Gastroesophageal sphincter (tissue), 4 donors: Measurements from ENCODE around the gene PGA4. TPM values are rescaled to one million over a fixed set of nuclear protein-coding genes. Genes with fewer than 3 reads are reported as not detected.
"Not testable (repeated sequence)": the region's sequence is repeated elsewhere in the genome, so short reads cannot be mapped to it uniquely, and the experiment has no call there.

ENCODE experiments used
- ATAC-seq: fragments of 150-250 bp; one replicate; pipeline ENCODE4 v1.9.1; 2016; ENCODE audit warnings: mild to moderate bottlenecking, moderate library complexity
- H3K27ac ChIP-seq, 4 donors: fragments of 200-600 bp; sonication (generic) in 3 of 4; 1 replicate in 3 of 4; 2 replicates in 1 of 4; pipeline ENCODE4 v1.5.1; 2016 to 2019
- H3K27me3 ChIP-seq: fragments of 200-600 bp; sonication (generic); one replicate; pipeline ENCODE4 v1.5.1; 2019
- H3K36me3 ChIP-seq, 2 donors: fragments of 200-600 bp; sonication (generic); one replicate each; pipeline ENCODE4 v1.5.1; 2019; ENCODE audit warnings: control low read depth in 1 of 2
- H3K4me1 ChIP-seq, 3 donors: fragments of 200-600 bp; sonication (generic); 1 replicate in 2 of 3; 2 replicates in 1 of 3; pipeline ENCODE4 v1.5.1; 2016 to 2019; ENCODE audit warnings: control low read depth in 2 of 3
- H3K4me3 ChIP-seq, 2 donors: fragments of 200-600 bp; sonication (generic); one replicate each; pipeline ENCODE4 v1.5.1; 2019; ENCODE audit warnings: mild to moderate bottlenecking in 1 of 2, moderate library complexity in 1 of 2
- H3K9me3 ChIP-seq, 3 donors: fragments of 200-600 bp; sonication (generic); one replicate each; pipeline ENCODE4 v1.5.1; 2017 to 2019; ENCODE audit warnings: control low read depth in 2 of 3
- CTCF ChIP-seq, 4 experiments: fragments of 200-600 bp in 2 of 4; fragments of 450-650 bp in 2 of 4; sonication (generic) in 1 of 4; IDR thresholded peaks; one replicate each; pipeline ENCODE4 v1.5.1; 2017 to 2019; ENCODE audit warnings: antibody characterized with exemption in 4 of 4, mild to moderate bottlenecking in 2 of 4, moderate library complexity in 2 of 4
- EP300 ChIP-seq: sonication (generic); formaldehyde crosslinking; IDR thresholded peaks from one replicate; pipeline ENCODE4 v1.6.1; 2017; ENCODE audit warnings: antibody characterized with exemption, mild to moderate bottlenecking
- POLR2A ChIP-seq, 2 donors: fragments of 450-650 bp; IDR thresholded peaks; one replicate each; pipeline ENCODE4 v1.6.1; 2017; ENCODE audit warnings: antibody characterized with exemption in 2 of 2, mild to moderate bottlenecking in 2 of 2, moderate library complexity in 1 of 2
- POLR2AphosphoS5 ChIP-seq: sonication (generic); formaldehyde crosslinking; IDR thresholded peaks from one replicate; pipeline ENCODE4 v1.6.1; 2017; ENCODE audit warnings: antibody characterized with exemption
- WGBS, 2 donors: methylation state at CpG; one replicate each; pipeline ENCODE4 v1.1.5; 2018; ENCODE audit warnings: low coverage in 1 of 2; 5-methylcytosine and 5-hydroxymethylcytosine counted together
- total RNA-seq, 4 donors: library from RNA; depleted of rRNA; stranded (reverse); fragments of >200 nt; gene quantifications; one replicate each; pipeline ENCODE4 v1.1.0, GENCODE V29; 2016

PGA4 gene
- total RNA-seq, 4 donors from 2014 or later = 1.2 to 8.8 TPM; not detected in 2

GRCh38 chr11:61194981-61195695 is 27.0 kb upstream of the PGA4 start:
- H3K36me3 ChIP-seq = no peaks in the 10 kb centered on the region
- H3K4me1 ChIP-seq = no peaks in the 10 kb centered on the region
- TF ChIP-seq CTCF (IDR thresholded peaks at IDR 0.05) (no peak), POLR2AphosphoS5 (no peak), POLR2A (IDR thresholded peaks at IDR 0.05) (no peak), EP300 (no peak)
- 70 to 73% methylated on average over 4 to 7 of the region's 7 CpGs for WGBS, 2 donors
- H3K27me3 ChIP-seq = peaks cover 46% of the 10 kb centered on the region
- H3K27ac ChIP-seq = no peak overlapping the region
- no peak overlapping the region for H3K4me3 ChIP-seq
- peaks cover 0 to 13% (median 0%) of the 10 kb centered on the region in 3 donors for H3K9me3 ChIP-seq
- ATAC-seq = no peak

GRCh38 chr11:61195719-61196118 is 26.4 kb upstream of the PGA4 start:
- no peak for TF ChIP-seq POLR2A (IDR thresholded peaks at IDR 0.05)
- no peak for TF ChIP-seq EP300
- TF ChIP-seq POLR2AphosphoS5 = no peak
- TF ChIP-seq CTCF (IDR thresholded peaks at IDR 0.05) = no peak
- 47 to 86% methylated on average over 1 to 5 of the region's 7 CpGs for WGBS, 2 donors
- Histone ChIP-seq H3K27ac (no peak overlapping the region), H3K36me3 (no peaks in the 10 kb centered on the region), H3K4me3 (no peak overlapping the region), H3K4me1 (no peaks in the 10 kb centered on the region), H3K9me3 (peaks cover 0 to 13% (median 0%) of the 10 kb centered on the region in 3 donors), H3K27me3 (peaks cover 40% of the 10 kb centered on the region)
- ATAC-seq = no peak

GRCh38 chr11:61198361-61198760 is 23.8 kb upstream of the PGA4 start:
- Histone ChIP-seq H3K27me3 (peaks cover 27% of the 10 kb centered on the region), H3K4me1 (no peaks in the 10 kb centered on the region), H3K4me3 (no peak overlapping the region), H3K9me3 (peaks cover 0 to 13% (median 0%) of the 10 kb centered on the region in 3 donors), H3K27ac (no peak overlapping the region), H3K36me3 (no peaks in the 10 kb centered on the region)
- no peak for ATAC-seq
- WGBS, 2 donors = no CpG with 5 or more reads among the region's 6 CpGs
- no peak for TF ChIP-seq POLR2A (IDR thresholded peaks at IDR 0.05)
- no peak for TF ChIP-seq EP300
- TF ChIP-seq CTCF (IDR thresholded peaks at IDR 0.05) = no peak
- TF ChIP-seq POLR2AphosphoS5 = no peak

GRCh38 chr11:61198948-61199523 is 23.1 kb upstream of the PGA4 start:
- H3K4me1 ChIP-seq = no peaks in the 10 kb centered on the region
- WGBS, 2 donors = 94 to 100% methylated on average over 1 to 2 of the region's 4 CpGs
- H3K4me3 ChIP-seq = no peak overlapping the region
- H3K9me3 ChIP-seq = peaks cover 0 to 13% (median 0%) of the 10 kb centered on the region in 3 donors
- no peak overlapping the region for H3K27ac ChIP-seq
- no peaks in the 10 kb centered on the region for H3K36me3 ChIP-seq
- no peak for ATAC-seq
- no peak for TF ChIP-seq EP300
- TF ChIP-seq POLR2A (IDR thresholded peaks at IDR 0.05) = no peak
- no peak for TF ChIP-seq CTCF (IDR thresholded peaks at IDR 0.05)
- no peak for TF ChIP-seq POLR2AphosphoS5
- peaks cover 20% of the 10 kb centered on the region for H3K27me3 ChIP-seq

GRCh38 chr11:61201476-61201875 is 20.7 kb upstream of the PGA4 start:
- ATAC-seq = no peak
- no peak overlapping the region for H3K27ac ChIP-seq
- no peak for TF ChIP-seq POLR2AphosphoS5
- no peak for TF ChIP-seq POLR2A (IDR thresholded peaks at IDR 0.05)
- TF ChIP-seq EP300 = no peak
- no peak for TF ChIP-seq CTCF (IDR thresholded peaks at IDR 0.05)
- H3K4me3 ChIP-seq = no peak overlapping the region
- H3K36me3 ChIP-seq = no peaks in the 10 kb centered on the region
- WGBS, 2 donors = 80% methylated on average over 2 of the region's 14 CpGs; no CpG with 5 or more reads in 1 of the 2 donors
- H3K4me1 ChIP-seq = no peaks in the 10 kb centered on the region
- peaks cover 0 to 13% (median 0%) of the 10 kb centered on the region in 3 donors for H3K9me3 ChIP-seq
- peaks cover 20% of the 10 kb centered on the region for H3K27me3 ChIP-seq

- H3K4me3 ChIP-seq, ATAC-seq: not testable (repeated sequence)
- 40 to 56% methylated on average over 1 to 8 of the region's 18 CpGs for WGBS, 2 donors
These were observed 19.0 kb upstream of the PGA4 start, which contains the start of gene PGA3 for GRCh38 chr11:61202950-61203746. TSS of gene PGA3 (plus strand) at chr11:61203515. CDS start at chr11:61203565, 50 bp downstream.

GRCh38 chr11:61203873-61204272 is 18.3 kb upstream of the PGA4 start:
- not testable (repeated sequence) for H3K9me3 ChIP-seq, H3K4me1 ChIP-seq, H3K4me3 ChIP-seq, H3K36me3 ChIP-seq, H3K27me3 ChIP-seq, H3K27ac ChIP-seq
- WGBS, 2 donors = no CpG with 5 or more reads among the region's 5 CpGs
- peak; percentile 46 for ATAC-seq

More at GRCh38 chr11:61202950-61203746, 19.0 kb upstream of the PGA4 start, which contains the start of gene PGA3:
- H3K4me1 ChIP-seq, H3K27ac ChIP-seq, H3K36me3 ChIP-seq, H3K27me3 ChIP-seq: not testable (repeated sequence)
- peaks cover 0 to 13% (median 0%) of the 10 kb centered on the region in 3 donors for H3K9me3 ChIP-seq
